Activated CD4-positive, alpha-beta T cell treated with anti-CD3 and anti-CD28 coated beads, Interleukin-2, amount 50 U/mL, for 24 hours (primary cell): ENCODE measurements around the gene FRMPD2.
"Not testable (repeated sequence)": the region's sequence is repeated elsewhere in the genome, so short reads cannot be mapped to it uniquely, and the experiment has no call there.

Experiments used
- DNase-seq, 2 donors: peaks; one replicate each; pipeline ENCODE4 v3.0.0-alpha.2; 2020; ENCODE audit warnings: low read depth in 1 of 2, low spot score in 1 of 2

The FRMPD2 gene

DNA sequence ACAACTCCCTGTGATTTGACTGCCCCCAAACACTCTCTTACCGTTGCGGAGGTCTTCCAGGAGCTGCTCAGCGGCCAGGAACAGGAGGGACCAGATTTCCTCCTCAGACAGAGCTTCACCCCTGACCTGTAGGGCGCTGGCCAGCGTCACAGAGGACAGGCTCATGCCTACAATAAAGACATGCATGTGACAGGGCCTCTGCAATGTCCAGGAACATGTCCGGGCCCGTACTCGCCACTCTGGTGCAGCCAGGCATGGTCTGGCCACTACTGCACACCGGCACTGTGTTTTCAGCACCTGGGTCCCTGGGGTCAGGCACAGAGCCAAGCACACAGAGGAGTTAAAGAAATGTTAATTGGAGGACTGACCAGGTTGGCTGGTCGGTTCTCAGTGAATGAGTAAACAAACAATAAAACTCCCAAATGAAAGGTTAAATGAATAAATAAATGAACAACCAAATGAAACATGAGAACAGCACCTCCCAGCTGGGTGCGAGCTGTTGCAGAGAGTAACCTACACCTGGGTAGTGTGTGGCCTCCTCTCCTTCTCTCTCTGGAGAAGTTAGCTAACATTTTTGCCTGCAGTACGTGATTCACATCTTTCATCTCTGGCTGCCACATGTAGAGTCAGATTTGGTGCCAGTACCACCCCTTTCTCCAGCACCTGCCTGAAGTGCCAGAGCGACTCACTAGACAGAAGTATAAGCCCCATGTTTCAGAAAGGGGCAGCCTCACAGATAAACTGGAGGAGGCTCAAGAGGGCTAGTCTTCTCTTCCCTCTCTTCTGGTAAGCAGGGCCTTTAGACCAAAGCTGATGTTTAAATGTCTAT is 22.8 kb downstream of the FRMPD2 start:
- DNase-seq: no peak

GRCh38 chr10:48251152-48251524 is 23.4 kb downstream of the FRMPD2 start:
- no peak for DNase-seq

- no peak for DNase-seq
Observed at GRCh38 chr10:48249763-48250351, 24.6 kb downstream of the FRMPD2 start.

DNA sequence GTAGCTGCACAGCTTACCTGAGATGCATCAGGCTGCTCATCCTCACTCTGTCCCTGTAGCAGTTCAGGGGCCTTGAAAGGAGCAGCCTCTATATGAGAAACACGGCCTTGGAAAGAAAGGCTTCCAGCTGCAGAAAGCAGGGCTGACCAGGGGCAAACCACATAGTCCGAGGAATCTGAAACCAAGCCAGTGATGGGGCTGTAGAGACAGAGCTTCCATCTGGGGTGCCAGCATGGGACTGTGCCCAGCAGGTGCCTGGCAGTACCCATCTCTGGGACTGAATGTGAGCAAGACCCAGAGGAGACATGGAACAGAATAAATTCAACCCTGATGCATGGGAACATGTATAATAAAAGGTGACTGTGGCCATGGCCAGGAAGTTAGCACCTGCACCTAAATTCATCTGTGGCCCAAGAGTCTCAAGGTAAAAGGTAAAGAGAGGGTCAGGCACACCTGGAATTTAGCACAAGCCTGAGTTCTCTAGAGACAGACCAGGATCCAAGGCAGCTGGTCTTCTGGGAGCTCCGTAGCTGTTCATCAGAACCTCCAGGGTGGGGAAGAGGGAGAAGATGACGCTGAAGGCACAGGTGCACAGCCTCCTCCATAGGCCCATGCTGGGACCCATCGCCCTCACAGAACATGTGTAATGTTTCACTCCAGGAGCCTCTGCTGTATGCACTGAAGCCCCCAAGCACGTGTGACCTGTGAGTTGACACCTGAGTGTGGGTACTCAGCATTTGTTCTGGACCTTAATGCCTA is 25.3 kb downstream of the FRMPD2 start:
- no peak for DNase-seq

DNA sequence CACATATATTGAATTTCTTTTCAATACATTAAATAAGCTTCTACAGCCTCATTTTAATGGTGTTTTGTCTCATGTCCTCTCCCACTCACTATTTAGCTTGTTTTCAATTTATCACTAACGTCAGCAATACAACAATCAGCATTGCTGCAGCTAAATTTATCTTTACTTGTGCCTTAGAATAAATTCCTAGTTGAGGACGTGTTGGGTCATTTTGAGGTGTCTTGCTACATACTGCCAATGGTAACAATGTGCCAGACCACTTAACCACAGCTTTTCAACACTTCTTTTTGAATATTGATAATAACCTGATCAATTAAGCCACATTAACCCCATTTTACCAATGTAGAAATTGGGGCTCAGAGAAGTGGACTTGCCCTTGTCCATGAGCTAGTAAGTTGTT is 26.0 kb downstream of the FRMPD2 start:
- DNase-seq: no peak

DNA sequence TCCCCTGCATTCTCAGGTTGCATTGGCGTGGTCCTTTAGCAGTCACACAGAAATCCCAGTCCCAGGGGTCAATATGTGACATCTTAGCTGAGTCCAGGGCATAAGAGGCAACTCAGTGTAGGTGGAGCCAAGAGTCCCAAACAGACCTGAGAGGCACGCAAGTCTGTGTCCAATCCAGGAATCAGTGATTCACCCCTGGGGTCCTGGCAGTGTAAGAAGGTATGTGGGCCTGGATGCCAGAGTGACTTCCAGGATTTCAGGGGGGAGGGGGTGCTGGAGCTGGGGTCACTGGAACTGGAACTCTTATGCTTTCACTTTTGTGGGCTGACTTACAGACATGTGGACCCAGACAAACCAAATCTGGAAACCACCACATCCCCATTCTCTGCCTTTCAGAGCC is 26.8 kb downstream of the FRMPD2 start:
- DNase-seq: no peak

GRCh38 chr10:48246501-48246900 is 28.0 kb downstream of the FRMPD2 start:
- DNase-seq: no peak

DNA sequence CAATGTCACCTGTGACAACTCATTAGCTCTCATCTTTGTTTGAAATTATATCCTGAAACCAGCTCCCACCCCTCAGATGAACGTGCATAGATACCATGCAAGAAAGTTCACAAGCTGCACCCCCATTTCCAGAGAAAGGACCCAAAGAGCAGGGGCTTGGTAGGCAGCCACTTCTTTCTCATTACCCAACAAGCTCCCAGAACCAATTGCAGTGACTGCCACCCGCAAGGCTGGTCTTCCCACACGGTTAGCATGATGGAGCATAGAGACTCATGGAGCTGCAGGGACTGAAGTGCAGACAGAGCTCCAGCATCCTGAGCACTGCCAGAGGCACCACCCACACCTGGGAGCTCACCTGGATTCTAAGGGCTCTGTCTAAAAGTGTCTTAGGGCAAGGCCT is 28.5 kb downstream of the FRMPD2 start:
- no peak for DNase-seq

GRCh38 chr10:48243921-48244320 is 30.6 kb downstream of the FRMPD2 start:
- DNase-seq: not testable (repeated sequence)

DNA sequence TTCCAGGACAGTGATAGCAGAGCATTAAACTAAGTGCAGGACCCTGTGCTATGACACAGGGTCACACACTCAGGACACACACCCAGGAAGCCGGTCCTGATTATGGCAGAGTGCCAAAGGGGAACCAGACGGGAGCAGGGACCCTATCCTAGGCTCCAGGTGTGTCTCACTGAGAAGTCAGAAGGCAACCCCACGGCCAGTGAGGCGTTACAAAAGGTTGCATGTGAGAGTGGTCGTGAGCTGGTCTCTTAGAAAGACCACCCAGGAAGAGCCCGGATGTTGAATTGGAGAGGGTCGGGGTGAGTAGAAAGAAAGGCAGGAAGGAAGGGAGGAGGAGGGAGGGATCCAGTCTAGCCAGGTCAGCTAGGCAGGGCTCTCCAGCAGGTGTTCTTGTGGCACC is 31.0 kb downstream of the FRMPD2 start:
- no peak for DNase-seq

GRCh38 chr10:48242171-48242904 is 32.2 kb downstream of the FRMPD2 start:
- no peak for DNase-seq

- DNase-seq: no peak
Observed at GRCh38 chr10:48241332-48241731, 33.2 kb downstream of the FRMPD2 start.

DNA sequence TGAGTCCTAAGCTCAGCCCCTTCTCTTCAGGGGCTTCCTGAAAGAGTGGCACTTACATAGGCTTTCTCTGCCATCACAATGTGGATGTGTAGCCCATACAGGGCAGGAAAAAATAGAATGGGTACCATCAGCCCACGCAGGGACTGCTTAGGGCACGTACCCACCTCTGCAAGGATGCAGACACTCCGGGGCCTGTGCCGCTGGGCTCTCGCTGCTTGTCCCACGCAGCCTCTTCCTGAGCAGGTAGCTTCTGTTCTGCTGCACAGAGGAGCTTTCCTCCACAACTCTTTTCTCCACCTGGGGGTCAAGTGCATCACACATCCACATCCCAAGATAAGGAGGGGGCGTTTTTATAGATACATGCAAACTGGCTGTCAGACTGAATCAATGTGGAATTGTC is 34.3 kb downstream of the FRMPD2 start:
- DNase-seq: no peak

GRCh38 chr10:48239618-48240017 is 34.9 kb downstream of the FRMPD2 start:
- DNase-seq: no peak

GRCh38 chr10:48238826-48239520 is 35.5 kb downstream of the FRMPD2 start:
- no peak for DNase-seq

DNA sequence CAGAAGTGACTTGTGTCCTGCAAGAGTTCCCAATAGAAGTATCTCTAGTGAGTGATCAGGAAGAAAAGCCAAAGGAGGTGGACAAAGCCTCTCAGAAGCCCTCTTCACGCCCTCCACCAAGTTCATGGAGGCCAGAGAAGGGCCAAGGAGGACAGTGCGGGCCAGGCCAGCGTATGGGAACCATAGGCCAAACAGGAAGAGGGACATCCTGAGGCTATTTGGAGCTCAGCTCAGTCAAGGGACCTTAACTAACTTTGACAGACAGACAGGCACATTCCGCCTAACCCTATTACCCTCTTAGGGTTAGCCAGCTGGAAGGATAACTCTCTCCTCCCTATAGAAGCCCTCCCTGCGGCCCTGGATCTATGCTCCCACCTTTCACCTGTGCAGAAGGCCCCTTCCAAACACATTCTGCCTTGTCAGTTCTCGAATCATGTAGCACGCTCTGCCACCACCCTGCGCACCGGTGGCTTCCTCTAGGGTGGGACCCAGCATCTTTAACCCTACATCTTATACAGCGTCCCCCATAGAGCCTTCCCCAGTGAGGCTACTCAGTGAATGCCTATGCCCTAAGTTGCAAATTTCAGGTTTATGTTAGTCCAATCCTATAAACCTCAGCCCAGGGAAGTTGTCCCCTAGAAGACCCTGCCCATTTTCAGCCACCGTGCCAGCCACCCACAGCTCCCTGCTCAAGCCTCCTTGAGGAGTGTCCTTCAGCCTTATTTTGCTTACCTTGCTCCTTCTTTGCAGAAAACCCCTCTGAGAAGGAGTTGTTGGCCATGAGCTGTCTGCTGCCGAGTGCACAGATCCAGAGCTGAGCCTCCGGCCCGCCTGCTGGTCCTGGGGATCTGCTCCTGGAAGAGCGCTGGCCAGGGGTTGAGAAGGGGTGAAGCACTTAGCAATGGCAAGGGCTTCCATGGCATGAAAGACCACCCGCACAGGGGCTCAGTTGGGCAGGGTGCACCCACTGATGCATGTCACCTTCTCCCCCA is 36.9 kb downstream of the FRMPD2 start:
- DNase-seq: no peak

DNA sequence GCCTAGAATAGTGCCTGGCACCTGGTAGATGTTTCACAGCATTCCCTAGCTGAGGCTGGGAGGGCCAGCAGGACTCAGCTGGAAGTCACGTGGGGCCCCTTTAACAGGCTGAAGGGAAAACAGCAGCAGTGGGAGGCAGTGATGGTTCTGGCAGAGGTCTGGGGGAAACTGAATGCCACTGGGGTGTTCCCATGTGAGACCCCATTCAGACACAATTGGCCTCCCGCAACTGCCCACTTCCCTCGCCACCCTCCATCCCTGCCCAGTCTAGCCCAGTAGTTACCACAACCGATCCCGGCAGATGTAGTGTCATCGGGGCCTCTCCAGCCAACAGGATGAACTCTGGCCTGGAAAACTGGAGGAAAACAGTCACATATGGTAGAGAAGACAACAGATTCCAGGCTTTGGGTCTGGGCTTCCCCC is 38.3 kb downstream of the FRMPD2 start:
- DNase-seq: no peak

DNA sequence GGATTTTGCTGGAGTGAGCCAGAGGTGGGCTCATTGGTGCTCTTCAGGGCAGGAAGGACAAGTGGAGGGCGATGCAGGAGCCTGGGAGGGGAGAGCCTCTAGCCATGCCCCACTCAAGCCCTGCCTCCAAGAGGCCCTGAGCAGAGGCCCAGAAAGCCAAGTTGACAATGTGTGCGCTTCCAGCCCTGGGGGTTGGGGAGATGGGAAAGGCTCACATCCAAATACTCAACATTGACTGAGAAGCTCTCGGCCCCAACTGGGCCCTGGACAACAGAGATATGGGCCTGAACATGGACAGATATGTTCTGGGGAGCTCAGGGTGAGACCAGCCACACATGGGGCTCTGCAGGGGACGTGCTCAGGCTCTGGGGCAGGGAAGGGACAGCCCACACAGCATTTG is 39.0 kb downstream of the FRMPD2 start:
- no peak for DNase-seq

- DNase-seq: no peak
Observed at GRCh38 chr10:48234787-48235186, 39.7 kb downstream of the FRMPD2 start.

DNA sequence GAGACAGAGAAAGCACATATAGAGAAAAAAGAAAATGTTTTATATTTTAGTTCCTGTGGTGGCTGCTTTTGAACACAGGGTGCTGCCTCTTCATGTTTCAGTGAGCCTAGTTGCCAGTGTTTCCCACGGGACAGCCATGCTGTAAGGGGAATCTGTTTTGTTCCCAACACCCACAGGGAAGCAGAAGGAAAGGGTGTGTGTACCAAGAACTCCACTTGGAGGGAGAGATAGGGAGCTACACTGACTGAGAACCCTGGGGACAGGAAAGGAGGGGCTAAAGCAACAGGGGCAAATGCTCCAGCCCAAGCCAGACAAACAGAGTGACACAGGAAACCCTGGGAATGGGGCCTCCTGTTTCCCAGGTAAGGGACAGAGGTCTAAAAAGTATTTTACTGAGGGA is 40.2 kb downstream of the FRMPD2 start:
- no peak for DNase-seq
